ENCODE data around the gene NDUFA8. TPM values are rescaled to one million over a fixed set of nuclear protein-coding genes. Genes with fewer than 3 reads are reported as not detected.

NDUFA8 gene
- total and polyA plus RNA-seq, 9 of the 15 experiments (the other 6 are each of a cell fraction or from before 2014, with no cell fraction given): 105 to 212 (median 133) TPM

GRCh38 chr9:122116040-122116439 is 43.5 kb downstream of the NDUFA8 start:
- WGBS (ENCODE audit: insufficient coverage, low coverage, missing lambda C conversion rate): 0% methylated on average over 3 of the region's 4 CpGs
- ChIA-PET POLR2A (interaction anchor here (0.7 to 2.2 kb wide), 2 partner anchors 17 to 1355 kb away, joined by 3 to 8 read pairs; no protein-coding TSS in a partner anchor), CTCF (ENCODE audit: low intra/inter-chr PET ratio) (no interaction called here)
- Histone ChIP-seq H3K9me1 (ENCODE audit: control insufficient read depth, insufficient read depth, low read length) (no peaks in the 10 kb centered on the region), H3K27me3 (ENCODE audit: control insufficient read depth in 2 of 2, insufficient read depth in 2 of 2, low read length in 2 of 2) (peaks cover 0 to 21% of the 10 kb centered on the region in 2 experiments; a peak in 3 of 5 replicates), H3K27ac (ENCODE audit: extremely low read depth, low read depth, low read length) (no peak overlapping the region), H3K4me1 (replicated peaks in 1 of 2; ENCODE audit: control insufficient read depth in 2 of 2, insufficient read depth in 2 of 2, low read length in 2 of 2) (no peaks in the 10 kb centered on the region), H3K9ac (ENCODE audit: insufficient read depth in 1 of 2, low read depth in 2 of 2, low read length in 2 of 2) (0 out of 4 replicates have a peak overlapping the region, but pooled peaks of 1 of the 2 experiments have one; percentile 50), H3K4me2 (ENCODE audit: insufficient read depth, low read length) (no peak overlapping the region), H3K9me3 (replicated peaks; ENCODE audit: control insufficient read depth, insufficient read depth, low read depth, low read length) (no peaks in the 10 kb centered on the region; the same call in 1 of the 2 replicates), H4K20me1 (replicated peaks; ENCODE audit: control insufficient read depth, insufficient read depth, low read length) (no peaks in the 10 kb centered on the region), H3K4me3 (no peak overlapping the region), H3K79me2 (ENCODE audit: control insufficient read depth, insufficient read depth, low read length) (no peaks in the 10 kb centered on the region), H3K36me3 (ENCODE audit: control insufficient read depth, insufficient read depth, low read length) (no peaks in the 10 kb centered on the region), H2AFZ (ENCODE audit: low read depth, low read length) (no peak overlapping the region)
- ATAC-seq (no peak), FAIRE-seq (no peak), DNase-seq (ENCODE audit: extremely low read depth in 1 of 4, low spot score in 3 of 4) (no peak)
- intact Hi-C loops (cut with micrococcal nuclease): no loop called here
- BruUV-seq (replicated peaks): no TSS peak
- TF ChIP-seq MIER1 (IDR thresholded peaks at IDR 0.05; ENCODE audit: low read depth) (no peak), GTF2E2 (tag; IDR thresholded peaks at IDR 0.05) (no peak), MTF1 (CRISPR knock-in tag; IDR thresholded peaks at IDR 0.05; ENCODE audit: borderline replicate concordance) (no peak)
- in situ Hi-C loops (cut with MboI): no loop called here

GRCh38 chr9:122115176-122116035 is 44.2 kb downstream of the NDUFA8 start:
- ChIA-PET CTCF (ENCODE audit: low intra/inter-chr PET ratio) (no interaction called here), POLR2A (interaction anchor here (0.7 to 2.2 kb wide), 2 partner anchors 17 to 1356 kb away, joined by 3 to 8 read pairs; no protein-coding TSS in a partner anchor)
- Histone ChIP-seq H3K9me1 (ENCODE audit: control insufficient read depth, insufficient read depth, low read length) (no peaks in the 10 kb centered on the region), H3K36me3 (ENCODE audit: control insufficient read depth, insufficient read depth, low read length) (no peaks in the 10 kb centered on the region), H3K4me1 (replicated peaks in 1 of 2; ENCODE audit: control insufficient read depth in 2 of 2, insufficient read depth in 2 of 2, low read length in 2 of 2) (no peaks in the 10 kb centered on the region), H2AFZ (ENCODE audit: low read depth, low read length) (no peak overlapping the region), H3K9ac (ENCODE audit: insufficient read depth in 1 of 2, low read depth in 2 of 2, low read length in 2 of 2) (0 out of 4 replicates have a peak overlapping the region, but pooled peaks of 1 of the 2 experiments have one; percentile 50), H3K79me2 (ENCODE audit: control insufficient read depth, insufficient read depth, low read length) (no peaks in the 10 kb centered on the region), H3K27me3 (ENCODE audit: control insufficient read depth in 2 of 2, insufficient read depth in 2 of 2, low read length in 2 of 2) (peaks cover 0 to 25% of the 10 kb centered on the region in 2 experiments; a peak in 3 of 5 replicates), H4K20me1 (replicated peaks; ENCODE audit: control insufficient read depth, insufficient read depth, low read length) (no peaks in the 10 kb centered on the region), H3K4me3 (no peak overlapping the region), H3K9me3 (replicated peaks; ENCODE audit: control insufficient read depth, insufficient read depth, low read depth, low read length) (no peaks in the 10 kb centered on the region; the same call in 1 of the 2 replicates), H3K4me2 (ENCODE audit: insufficient read depth, low read length) (no peak overlapping the region), H3K27ac (ENCODE audit: extremely low read depth, low read depth, low read length) (no peak overlapping the region)
- BruUV-seq (replicated peaks): no TSS peak
- intact Hi-C loops (cut with micrococcal nuclease): no loop called here
- no peak for DNase-seq (ENCODE audit: extremely low read depth in 1 of 4, low spot score in 3 of 4)
- WGBS (ENCODE audit: insufficient coverage, low coverage, missing lambda C conversion rate): 0% methylated on average over 12 of the region's 12 CpGs
- no peak for FAIRE-seq
- no peak for ATAC-seq
- in situ Hi-C loops (cut with MboI): no loop called here
- TF ChIP-seq ZNF384 (IDR thresholded peaks at IDR 0.05; ENCODE audit: low read depth, low read length) (no peak), POLR3G (IDR thresholded peaks at IDR 0.05; ENCODE audit: extremely low read depth, insufficient read length, insufficient replicate concordance) (no peak), NR2C1 (IDR thresholded peaks at IDR 0.05) (no peak), NR2C1 (tag; IDR thresholded peaks at IDR 0.05) (no peak), CTCFL (IDR thresholded peaks at IDR 0.05; ENCODE audit: borderline replicate concordance, insufficient read depth, low read depth, low read length, poor library complexity, severe bottlenecking) (no peak), NFYB (IDR thresholded peaks at IDR 0.05; ENCODE audit: extremely low read depth, insufficient read length) (no peak), ETV5 (CRISPR knock-in tag; IDR thresholded peaks at IDR 0.05; ENCODE audit: low read depth) (no peak), BRF2 (IDR thresholded peaks at IDR 0.05; ENCODE audit: borderline replicate concordance, insufficient read depth, insufficient read length) (no peak)

Measured in K562 (cell line).